ENCODE results near the gene GDPD4. TPM values are rescaled to one million over a fixed set of nuclear protein-coding genes. Genes with fewer than 3 reads are reported as not detected.

The GDPD4 gene
- total RNA-seq, 1 experiment from 2014 or later: not detected

- TF ChIP-seq CTCF (conservative IDR thresholded peaks at IDR 0.05; ENCODE audit: low read depth, low read length) (no peak), EZH2 (IDR thresholded peaks at IDR 0.05; ENCODE audit: borderline replicate concordance, low read depth, low read length, poor library complexity, severe bottlenecking) (no peak)
- Histone ChIP-seq H3K9me3 (ENCODE audit: low read depth, low read length, poor library complexity, severe bottlenecking) (no peaks in the 10 kb centered on the region), H3K4me1 (ENCODE audit: insufficient read depth, low read length, poor library complexity, severe bottlenecking) (no peaks in the 10 kb centered on the region), H3K36me3 (ENCODE audit: insufficient read depth, low read length, poor library complexity, severe bottlenecking) (no peaks in the 10 kb centered on the region), H3K27me3 (replicated peaks; ENCODE audit: insufficient read depth, low read depth, low read length, poor library complexity) (no peaks in the 10 kb centered on the region), H3K27ac (ENCODE audit: low read depth, low read length, poor library complexity, severe bottlenecking) (no peak overlapping the region), H3K4me3 (ENCODE audit: low read depth, low read length, poor library complexity, severe bottlenecking) (no peak overlapping the region)
- CTCF ChIA-PET: no interaction called here
- POLR2A ChIA-PET (ENCODE audit: low non-redundant PET): no interaction called here
- DNase-seq (ENCODE audit: low spot score): no peak
- intact Hi-C loops (cut with micrococcal nuclease; ENCODE audit: unreplicated experiment): no loop called here
- BruUV-seq (replicated peaks): no TSS peak
These were observed 8.1 kb upstream of the GDPD4 start for GRCh38 chr11:77309401-77310085.

- ChIA-PET CTCF (no interaction called here), POLR2A (ENCODE audit: low non-redundant PET) (no interaction called here)
- Histone ChIP-seq H3K27me3 (replicated peaks; ENCODE audit: insufficient read depth, low read depth, low read length, poor library complexity) (no peaks in the 10 kb centered on the region), H3K27ac (ENCODE audit: low read depth, low read length, poor library complexity, severe bottlenecking) (no peak overlapping the region), H3K4me1 (ENCODE audit: insufficient read depth, low read length, poor library complexity, severe bottlenecking) (no peaks in the 10 kb centered on the region), H3K9me3 (ENCODE audit: low read depth, low read length, poor library complexity, severe bottlenecking) (no peaks in the 10 kb centered on the region), H3K36me3 (ENCODE audit: insufficient read depth, low read length, poor library complexity, severe bottlenecking) (no peaks in the 10 kb centered on the region), H3K4me3 (ENCODE audit: low read depth, low read length, poor library complexity, severe bottlenecking) (no peak overlapping the region)
- no peak for TF ChIP-seq CTCF (conservative IDR thresholded peaks at IDR 0.05; ENCODE audit: low read depth, low read length)
- TF ChIP-seq EZH2 (IDR thresholded peaks at IDR 0.05; ENCODE audit: borderline replicate concordance, low read depth, low read length, poor library complexity, severe bottlenecking): no peak
- intact Hi-C loops (cut with micrococcal nuclease; ENCODE audit: unreplicated experiment): no loop called here
- DNase-seq (ENCODE audit: low spot score): no peak
- BruUV-seq (replicated peaks): no TSS peak
These were observed 7.4 kb upstream of the GDPD4 start for GRCh38 chr11:77308838-77309237.

- Histone ChIP-seq H3K9me3 (ENCODE audit: low read depth, low read length, poor library complexity, severe bottlenecking) (no peaks in the 10 kb centered on the region), H3K4me3 (ENCODE audit: low read depth, low read length, poor library complexity, severe bottlenecking) (no peak overlapping the region), H3K4me1 (ENCODE audit: insufficient read depth, low read length, poor library complexity, severe bottlenecking) (no peaks in the 10 kb centered on the region), H3K27ac (ENCODE audit: low read depth, low read length, poor library complexity, severe bottlenecking) (no peak overlapping the region), H3K27me3 (replicated peaks; ENCODE audit: insufficient read depth, low read depth, low read length, poor library complexity) (no peaks in the 10 kb centered on the region), H3K36me3 (ENCODE audit: insufficient read depth, low read length, poor library complexity, severe bottlenecking) (no peaks in the 10 kb centered on the region)
- no peak for DNase-seq (ENCODE audit: low spot score)
- ChIA-PET POLR2A (ENCODE audit: low non-redundant PET) (no interaction called here), CTCF (no interaction called here)
- intact Hi-C loops (cut with micrococcal nuclease; ENCODE audit: unreplicated experiment): no loop called here
- BruUV-seq (replicated peaks): no TSS peak
- TF ChIP-seq CTCF (conservative IDR thresholded peaks at IDR 0.05; ENCODE audit: low read depth, low read length) (no peak), EZH2 (IDR thresholded peaks at IDR 0.05; ENCODE audit: borderline replicate concordance, low read depth, low read length, poor library complexity, severe bottlenecking) (no peak)
These were observed 1.8 kb upstream of the GDPD4 start for GRCh38 chr11:77303328-77303727.
